GM19238 (cell line): ENCODE data around the gene CCDC43.

Experiments used
- DNase-seq: peaks from one replicate; pipeline ENCODE4 v3.0.0; 2011; ENCODE audit warnings: low spot score; ENCODE audit not compliant: insufficient read length

CCDC43 gene

DNA sequence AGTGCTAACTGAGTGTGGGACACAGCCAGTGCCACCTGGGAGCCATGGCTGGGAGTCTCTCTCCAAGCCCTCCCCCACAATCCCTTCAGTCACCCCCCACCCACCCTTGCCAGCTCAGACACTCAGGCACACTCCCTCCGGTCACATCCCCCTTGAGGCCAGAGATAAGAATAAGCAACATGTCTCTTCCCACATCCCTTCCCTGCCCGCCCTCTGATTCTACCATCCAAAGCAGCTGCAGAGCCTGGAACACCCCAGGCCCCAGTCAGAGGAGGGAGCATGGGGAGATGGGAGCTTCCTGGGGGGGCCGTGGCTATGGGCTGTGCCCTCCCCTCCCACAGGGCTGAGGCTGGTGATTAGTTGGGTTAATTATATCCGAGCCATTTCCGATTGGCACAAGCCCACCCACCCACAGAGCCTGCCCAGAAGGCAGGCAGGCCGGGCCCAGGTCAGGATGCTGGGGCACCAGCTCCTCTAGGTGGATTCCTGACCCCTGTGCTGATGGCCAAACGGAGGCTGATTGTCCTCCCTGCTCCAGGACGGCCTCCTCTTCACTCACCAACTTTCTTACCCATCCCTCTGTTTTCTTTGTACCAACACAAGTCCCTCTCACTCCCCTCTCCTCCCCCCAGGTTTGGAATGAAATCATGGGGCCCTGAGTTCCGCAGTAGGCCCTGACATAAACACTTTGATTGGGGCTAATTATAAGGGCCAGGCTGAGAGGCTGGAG lies 61.9 kb downstream of the CCDC43 start:
- no peak for DNase-seq
